NB4 (cell line): ENCODE results near the gene ASIC3.
A peak's percentile ranks its signal among the peaks of the same experiment; 100 is the strongest.

Experiments used
- DNase-seq: peaks from one replicate; pipeline ENCODE4 v3.0.0; 2010; ENCODE audit warnings: low read depth
- H3K4me3 ChIP-seq: one replicate; pipeline ENCODE4 v1.5.1; 2011; ENCODE audit warnings: mild to moderate bottlenecking, low read depth, low read length, moderate library complexity
- MYC ChIP-seq: IDR thresholded peaks from 2 replicates; pipeline ENCODE4 v1.6.1; 2011; ENCODE audit warnings: low read depth, low read length
- POLR2A ChIP-seq: IDR thresholded peaks from 2 replicates; pipeline ENCODE4 v1.6.1; 2011; ENCODE audit warnings: mild to moderate bottlenecking; ENCODE audit not compliant: insufficient read length; ENCODE audit errors: extremely low read depth
- TF ChIP-seq, protein P1 (sequence below): IDR thresholded peaks from 2 replicates; pipeline ENCODE4 v1.6.1; 2011; ENCODE audit warnings: low read depth, low read length
- TF ChIP-seq, protein P2 (sequence below): IDR thresholded peaks from one replicate; pipeline ENCODE4 v1.5.1; 2012; ENCODE audit warnings: low read depth, low read length

Gene ASIC3

DNA sequence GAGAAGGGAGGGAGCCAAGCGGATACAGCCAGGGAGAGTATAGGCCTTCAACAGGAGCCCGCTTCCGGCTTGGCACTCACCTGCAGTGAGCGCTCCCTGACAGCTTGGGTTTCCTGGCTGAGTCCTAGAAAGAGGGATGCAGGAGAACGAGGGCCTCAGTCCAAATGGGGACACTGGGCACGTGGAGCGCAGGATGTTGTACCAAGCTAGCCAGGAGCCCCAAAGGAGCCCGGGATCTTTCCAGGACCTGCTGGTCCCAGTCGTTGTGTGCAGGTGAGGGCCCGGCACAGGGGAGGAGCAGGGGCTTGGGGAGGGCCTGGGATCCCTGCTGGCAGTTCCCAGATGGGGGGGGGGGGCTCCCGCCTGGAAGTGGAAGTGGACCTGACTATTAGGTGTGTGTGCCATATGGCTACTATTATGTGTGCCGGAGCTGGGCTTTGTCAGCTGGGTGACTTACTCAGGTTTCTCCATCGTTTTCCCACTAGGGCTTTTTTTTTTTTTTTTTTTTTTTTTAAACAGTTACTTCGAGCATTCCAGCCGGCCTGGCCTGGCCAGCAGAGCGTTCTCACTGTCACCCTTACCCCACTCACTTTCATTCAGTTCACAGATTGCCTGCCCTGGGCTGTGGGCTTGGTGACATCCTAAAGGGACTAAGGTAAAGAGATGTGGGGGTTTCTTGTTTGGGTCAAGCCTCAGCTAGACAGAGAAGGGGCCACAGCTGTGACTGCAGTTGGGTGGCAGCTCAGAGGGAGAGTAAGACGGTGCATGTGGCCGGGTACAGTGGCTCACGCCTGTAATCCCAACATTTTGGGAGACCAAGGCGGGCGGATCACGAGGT, 41.8 kb downstream of the ASIC3 start:
- TF ChIP-seq POLR2A = no peak
- TF ChIP-seq MYC = no peak
- TF ChIP-seq, protein P1, sequence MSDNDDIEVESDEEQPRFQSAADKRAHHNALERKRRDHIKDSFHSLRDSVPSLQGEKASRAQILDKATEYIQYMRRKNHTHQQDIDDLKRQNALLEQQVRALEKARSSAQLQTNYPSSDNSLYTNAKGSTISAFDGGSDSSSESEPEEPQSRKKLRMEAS = no peak
- TF ChIP-seq, protein P2, sequence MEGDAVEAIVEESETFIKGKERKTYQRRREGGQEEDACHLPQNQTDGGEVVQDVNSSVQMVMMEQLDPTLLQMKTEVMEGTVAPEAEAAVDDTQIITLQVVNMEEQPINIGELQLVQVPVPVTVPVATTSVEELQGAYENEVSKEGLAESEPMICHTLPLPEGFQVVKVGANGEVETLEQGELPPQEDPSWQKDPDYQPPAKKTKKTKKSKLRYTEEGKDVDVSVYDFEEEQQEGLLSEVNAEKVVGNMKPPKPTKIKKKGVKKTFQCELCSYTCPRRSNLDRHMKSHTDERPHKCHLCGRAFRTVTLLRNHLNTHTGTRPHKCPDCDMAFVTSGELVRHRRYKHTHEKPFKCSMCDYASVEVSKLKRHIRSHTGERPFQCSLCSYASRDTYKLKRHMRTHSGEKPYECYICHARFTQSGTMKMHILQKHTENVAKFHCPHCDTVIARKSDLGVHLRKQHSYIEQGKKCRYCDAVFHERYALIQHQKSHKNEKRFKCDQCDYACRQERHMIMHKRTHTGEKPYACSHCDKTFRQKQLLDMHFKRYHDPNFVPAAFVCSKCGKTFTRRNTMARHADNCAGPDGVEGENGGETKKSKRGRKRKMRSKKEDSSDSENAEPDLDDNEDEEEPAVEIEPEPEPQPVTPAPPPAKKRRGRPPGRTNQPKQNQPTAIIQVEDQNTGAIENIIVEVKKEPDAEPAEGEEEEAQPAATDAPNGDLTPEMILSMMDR = no peak
- no peak for DNase-seq
- H3K4me3 ChIP-seq = no peak overlapping the region

DNA sequence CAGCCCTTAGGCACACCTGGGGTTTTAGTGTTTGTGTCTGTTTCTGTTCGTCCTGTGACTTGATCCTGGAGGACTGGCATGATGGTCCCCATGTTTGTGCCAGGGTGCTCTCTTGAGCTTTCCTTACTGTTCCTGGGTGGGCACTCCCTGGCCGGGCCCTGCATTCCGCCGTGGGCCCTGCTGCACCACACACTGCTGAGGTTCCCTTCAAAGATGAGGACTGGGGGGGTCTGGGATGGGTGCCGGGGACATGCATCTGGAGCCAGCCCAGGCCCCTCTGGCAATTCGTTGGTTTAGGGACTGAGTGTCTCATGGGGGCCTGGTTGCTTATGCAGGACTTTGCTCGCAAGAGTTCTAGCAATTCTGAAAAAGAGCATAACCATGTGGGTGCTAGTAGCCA, 42.7 kb downstream of the ASIC3 start:
- no peak overlapping the region for H3K4me3 ChIP-seq
- DNase-seq = no peak
- TF ChIP-seq, protein P2 = no peak
- no peak for TF ChIP-seq POLR2A
- TF ChIP-seq, protein P1 = no peak
- TF ChIP-seq MYC = no peak

DNA sequence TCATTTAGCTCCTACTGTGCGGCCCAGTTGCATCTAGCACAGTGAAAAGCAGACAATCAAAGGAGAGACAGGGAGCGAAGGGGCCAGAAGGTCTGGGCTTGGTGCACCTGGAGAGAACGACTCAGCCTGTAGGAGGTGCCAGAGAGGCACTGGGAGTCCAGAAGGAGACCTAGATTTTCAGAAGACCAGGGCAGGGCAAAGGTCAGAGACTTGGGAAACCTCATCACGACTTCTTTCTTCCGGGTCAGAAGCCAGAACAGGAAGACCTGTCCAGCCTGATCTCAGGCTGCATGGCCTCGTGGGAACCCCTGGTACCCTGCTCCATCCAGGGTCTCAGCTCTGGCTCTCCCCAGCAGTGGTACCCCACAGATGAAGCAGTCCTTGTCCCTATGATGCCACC, 43.1 kb downstream of the ASIC3 start:
- no peak for TF ChIP-seq MYC
- TF ChIP-seq, protein P2 = peak; percentile 85
- DNase-seq = peak; percentile 58
- H3K4me3 ChIP-seq = no peak overlapping the region

DNA sequence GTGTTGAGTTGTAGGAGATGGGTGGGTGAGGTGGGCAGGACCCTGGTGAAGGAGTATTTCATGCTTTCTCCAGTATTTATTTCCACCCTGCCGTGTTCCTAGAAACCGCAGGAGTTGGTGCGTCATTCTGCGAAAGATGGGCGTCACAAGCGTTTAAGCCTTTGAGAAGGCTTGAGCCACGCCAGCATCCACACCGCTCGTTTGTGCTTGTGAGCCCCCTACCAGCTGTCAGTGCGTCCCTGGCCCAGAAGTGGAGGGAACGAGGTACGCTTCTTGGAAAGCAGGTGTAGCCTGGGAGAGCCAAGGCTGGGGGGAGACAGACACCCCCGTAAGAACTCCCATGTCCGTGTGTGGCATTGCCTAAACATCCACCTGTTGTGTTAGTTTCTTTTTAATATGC, 43.7 kb downstream of the ASIC3 start:
- H3K4me3 ChIP-seq = no peak overlapping the region
- TF ChIP-seq, protein P2 = no peak
- TF ChIP-seq POLR2A (no peak), MYC (no peak)
- TF ChIP-seq, protein P1 = no peak
- no peak for DNase-seq

DNA sequence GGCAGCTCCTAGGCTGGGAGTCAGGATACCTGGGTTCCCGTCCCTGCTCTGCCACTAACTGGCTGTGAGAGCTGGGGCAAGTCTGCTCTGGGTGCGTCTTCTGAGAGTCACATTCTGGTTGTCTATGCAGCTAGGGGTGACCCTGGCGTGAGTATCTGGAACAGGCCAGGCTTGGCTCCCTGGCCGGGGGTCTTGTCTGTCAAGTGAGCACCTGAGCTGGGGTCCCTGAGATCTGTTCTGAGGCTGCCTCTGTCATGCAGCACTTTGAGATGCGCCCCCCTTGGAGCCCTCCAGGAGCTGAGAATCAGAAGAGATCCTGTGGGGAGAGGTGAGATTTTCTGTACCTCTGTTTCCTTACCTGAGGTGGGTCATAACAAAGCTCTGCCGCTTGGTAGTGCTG, 45.4 kb downstream of the ASIC3 start:
- no peak overlapping the region for H3K4me3 ChIP-seq
- TF ChIP-seq, protein P1 = no peak
- TF ChIP-seq POLR2A (no peak), MYC (no peak)
- TF ChIP-seq, protein P2 = no peak
- no peak for DNase-seq

DNA sequence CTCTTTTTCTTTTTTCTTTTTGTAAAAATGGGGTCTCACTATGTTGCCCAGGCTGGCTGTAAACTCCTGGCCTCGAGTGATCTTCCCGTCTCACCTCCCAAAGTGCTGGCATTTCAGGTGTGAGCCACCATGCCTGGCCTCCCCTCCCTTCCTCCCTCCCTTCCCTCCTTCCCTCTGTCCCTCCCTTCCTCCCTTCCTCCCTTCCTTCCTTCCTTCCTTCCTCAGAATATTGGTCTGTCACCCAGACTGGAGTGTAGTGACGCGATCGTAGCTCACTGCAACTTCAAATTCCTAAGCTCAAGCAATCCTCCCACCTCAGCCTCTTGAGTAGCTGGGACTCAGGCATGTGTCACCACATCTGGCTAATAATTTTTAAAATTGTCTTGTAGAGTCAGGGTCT, 46.3 kb downstream of the ASIC3 start:
- no peak overlapping the region for H3K4me3 ChIP-seq
- DNase-seq = no peak
- no peak for TF ChIP-seq MYC
- TF ChIP-seq, protein P2 = no peak
- no peak for TF ChIP-seq POLR2A
- TF ChIP-seq, protein P1 = no peak
